Parathyroid adenoma (tissue), 2 donors: ENCODE results near the gene PSAP.

Experiments used
- H2AFZ ChIP-seq: fragments of 300-600 bp; sonication (generic); one replicate; pipeline ENCODE4 v1.7.0; 2017; ENCODE audit warnings: antibody characterized with exemption, mild to moderate bottlenecking
- H3K27ac ChIP-seq: fragments of 300-600 bp; sonication (generic); one replicate; pipeline ENCODE4 v1.7.0; 2017
- H3K27me3 ChIP-seq: fragments of 300-600 bp; sonication (generic); one replicate; pipeline ENCODE4 v1.7.0; 2017; ENCODE audit warnings: low read length; ENCODE audit not compliant: control insufficient read depth, insufficient read depth
- H3K36me3 ChIP-seq: fragments of 300-600 bp; sonication (generic); one replicate; pipeline ENCODE4 v1.7.0; 2017; ENCODE audit warnings: low read length; ENCODE audit not compliant: control insufficient read depth, insufficient read depth
- H3K4me1 ChIP-seq: fragments of 300-600 bp; sonication (generic); one replicate; pipeline ENCODE4 v1.7.0; 2017; ENCODE audit warnings: control low read depth
- H3K4me2 ChIP-seq: fragments of 300-600 bp; sonication (generic); one replicate; pipeline ENCODE4 v1.7.0; 2017; ENCODE audit warnings: low read length
- H3K4me3 ChIP-seq: fragments of 300-600 bp; sonication (generic); one replicate; pipeline ENCODE4 v1.7.0; 2017; ENCODE audit warnings: low read depth, low read length
- H3K79me2 ChIP-seq: fragments of 300-600 bp; sonication (generic); one replicate; pipeline ENCODE4 v1.7.0; 2017; ENCODE audit warnings: control low read depth
- H3K9ac ChIP-seq: fragments of 300-600 bp; sonication (generic); one replicate; pipeline ENCODE4 v1.7.0; 2017; ENCODE audit warnings: mild to moderate bottlenecking
- H3K9me3 ChIP-seq: fragments of 300-600 bp; sonication (generic); one replicate; pipeline ENCODE4 v1.7.0; 2017; ENCODE audit warnings: low read length; ENCODE audit not compliant: control insufficient read depth
- CTCF ChIP-seq: fragments of 300-600 bp; sonication (generic); IDR thresholded peaks from one replicate; pipeline ENCODE4 v1.7.0; 2017; ENCODE audit warnings: antibody characterized with exemption, mild to moderate bottlenecking
- donor health status: primary hyperparathyroidism.

The PSAP gene

GRCh38 chr10:71840177-71840957, 10.7 kb downstream of the PSAP start:
- Histone ChIP-seq H2AFZ (no peak overlapping the region), H3K27me3 (no peaks in the 10 kb centered on the region), H3K9ac (no peak overlapping the region), H3K36me3 (no peaks in the 10 kb centered on the region), H3K27ac (peak overlapping the region; percentile 48), H3K9me3 (no peaks in the 10 kb centered on the region), H3K4me2 (no peak overlapping the region), H3K4me1 (peaks cover 32% of the 10 kb centered on the region), H3K79me2 (peaks cover 77% of the 10 kb centered on the region), H3K4me3 (no peak overlapping the region)
- peak; percentile 12 for TF ChIP-seq CTCF

- H3K9ac ChIP-seq = no peak overlapping the region
- H3K4me2 ChIP-seq = no peak overlapping the region
- H3K4me1 ChIP-seq = peaks cover 34% of the 10 kb centered on the region
- peaks cover 80% of the 10 kb centered on the region for H3K79me2 ChIP-seq
- H2AFZ ChIP-seq = no peak overlapping the region
- no peaks in the 10 kb centered on the region for H3K9me3 ChIP-seq
- no peaks in the 10 kb centered on the region for H3K27me3 ChIP-seq
- H3K27ac ChIP-seq = no peak overlapping the region
- H3K4me3 ChIP-seq = no peak overlapping the region
- H3K36me3 ChIP-seq = no peaks in the 10 kb centered on the region
- TF ChIP-seq CTCF = no peak
Measured at GRCh38 chr10:71838264-71839211, 12.5 kb downstream of the PSAP start.

GRCh38 chr10:71837098-71837827, 13.8 kb downstream of the PSAP start:
- no peak overlapping the region for H3K9ac ChIP-seq
- H2AFZ ChIP-seq = no peak overlapping the region
- H3K27ac ChIP-seq = peak overlapping the region; percentile 72
- H3K4me1 ChIP-seq = peaks cover 34% of the 10 kb centered on the region
- H3K9me3 ChIP-seq = no peaks in the 10 kb centered on the region
- H3K27me3 ChIP-seq = no peaks in the 10 kb centered on the region
- H3K4me3 ChIP-seq = no peak overlapping the region
- H3K36me3 ChIP-seq = no peaks in the 10 kb centered on the region
- no peak for TF ChIP-seq CTCF
- H3K79me2 ChIP-seq = peaks cover 83% of the 10 kb centered on the region
- no peak overlapping the region for H3K4me2 ChIP-seq

GRCh38 chr10:71836596-71836974, 14.5 kb downstream of the PSAP start:
- no peak for TF ChIP-seq CTCF
- Histone ChIP-seq H2AFZ (no peak overlapping the region), H3K4me1 (peaks cover 34% of the 10 kb centered on the region), H3K9ac (no peak overlapping the region), H3K4me2 (peak overlapping the region; percentile 13), H3K36me3 (no peaks in the 10 kb centered on the region), H3K9me3 (no peaks in the 10 kb centered on the region), H3K79me2 (peaks cover 89% of the 10 kb centered on the region), H3K4me3 (no peak overlapping the region), H3K27ac (peak overlapping the region; percentile 72), H3K27me3 (no peaks in the 10 kb centered on the region)
